GM12873 (cell line): ENCODE data around the gene DDX28.

Experiments
- TF ChIP-seq, protein P1 (sequence below): IDR thresholded peaks from 2 replicates; pipeline ENCODE4 v1.5.1; 2012; ENCODE audit warnings: low read depth, mild to moderate bottlenecking, moderate library complexity, low read length, control low read depth; ENCODE audit not compliant: insufficient read depth; ENCODE audit errors: missing control alignments

The DDX28 gene

DNA sequence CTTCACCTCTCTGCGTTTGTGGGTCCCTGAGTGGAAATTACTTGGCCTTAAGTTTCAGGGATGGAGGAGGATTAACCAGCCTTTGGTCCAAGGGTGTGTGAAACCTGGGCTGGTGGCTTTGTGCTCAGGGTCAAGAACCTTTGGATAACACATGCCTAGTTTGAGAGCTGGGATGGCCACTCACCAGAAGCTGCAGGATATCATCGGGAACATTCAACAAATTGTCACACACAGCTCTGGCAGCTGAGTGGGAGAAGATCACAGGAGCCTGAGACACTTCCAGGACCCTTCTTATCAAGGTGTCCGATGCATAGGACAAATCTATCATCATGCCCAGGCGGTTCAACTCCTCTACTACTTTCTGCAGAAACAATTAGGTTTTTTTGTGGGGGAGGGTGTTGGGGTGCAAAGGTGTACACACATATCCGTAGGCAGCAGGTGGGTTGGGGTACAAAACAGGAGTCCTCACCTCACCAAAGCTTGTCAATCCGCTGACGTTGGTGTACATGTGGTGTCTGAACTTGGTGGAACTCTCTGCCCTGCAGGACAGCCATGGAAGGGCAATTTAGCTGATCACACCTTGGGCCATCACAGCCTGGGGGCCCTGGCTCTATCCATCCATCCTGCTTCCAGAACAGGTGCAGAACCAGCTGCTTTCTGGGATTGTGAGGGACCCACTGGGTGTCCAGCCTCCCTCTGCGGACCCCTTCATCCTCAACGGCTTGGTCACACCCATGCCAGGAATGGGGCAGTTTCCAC, 45.4 kb downstream of the DDX28 start:
- TF ChIP-seq, protein P1, sequence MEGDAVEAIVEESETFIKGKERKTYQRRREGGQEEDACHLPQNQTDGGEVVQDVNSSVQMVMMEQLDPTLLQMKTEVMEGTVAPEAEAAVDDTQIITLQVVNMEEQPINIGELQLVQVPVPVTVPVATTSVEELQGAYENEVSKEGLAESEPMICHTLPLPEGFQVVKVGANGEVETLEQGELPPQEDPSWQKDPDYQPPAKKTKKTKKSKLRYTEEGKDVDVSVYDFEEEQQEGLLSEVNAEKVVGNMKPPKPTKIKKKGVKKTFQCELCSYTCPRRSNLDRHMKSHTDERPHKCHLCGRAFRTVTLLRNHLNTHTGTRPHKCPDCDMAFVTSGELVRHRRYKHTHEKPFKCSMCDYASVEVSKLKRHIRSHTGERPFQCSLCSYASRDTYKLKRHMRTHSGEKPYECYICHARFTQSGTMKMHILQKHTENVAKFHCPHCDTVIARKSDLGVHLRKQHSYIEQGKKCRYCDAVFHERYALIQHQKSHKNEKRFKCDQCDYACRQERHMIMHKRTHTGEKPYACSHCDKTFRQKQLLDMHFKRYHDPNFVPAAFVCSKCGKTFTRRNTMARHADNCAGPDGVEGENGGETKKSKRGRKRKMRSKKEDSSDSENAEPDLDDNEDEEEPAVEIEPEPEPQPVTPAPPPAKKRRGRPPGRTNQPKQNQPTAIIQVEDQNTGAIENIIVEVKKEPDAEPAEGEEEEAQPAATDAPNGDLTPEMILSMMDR, result no peak

- TF ChIP-seq, protein P1, result no peak
Observed at GRCh38 chr16:67977005-67977404, 46.0 kb downstream of the DDX28 start.

GRCh38 chr16:67976205-67976604, 46.8 kb downstream of the DDX28 start:
- TF ChIP-seq, protein P1, result no peak

- TF ChIP-seq, protein P1, result no peak
Observed at GRCh38 chr16:67975321-67976105, 47.5 kb downstream of the DDX28 start.

- TF ChIP-seq, protein P1, result no peak
Observed at GRCh38 chr16:67971111-67971510, 51.9 kb downstream of the DDX28 start.
